NCI-H1105 (cell line): ENCODE data around the gene ADRA2B.
A peak's percentile ranks its signal among the peaks of the same experiment; 100 is the strongest.

Experiments used
- DNase-seq: peaks from one replicate; lab custom pipeline; 2025; lab: John Stamatoyannopoulos, UW

The ADRA2B gene

GRCh38 chr2:96104487-96104861, 11.9 kb downstream of the ADRA2B start:
- DNase-seq, result no peak

GRCh38 chr2:96103761-96104486, 12.4 kb downstream of the ADRA2B start:
- no peak for DNase-seq

GRCh38 chr2:96103187-96103601, 13.2 kb downstream of the ADRA2B start:
- DNase-seq, result no peak

GRCh38 chr2:96102596-96103186, 13.7 kb downstream of the ADRA2B start:
- no peak for DNase-seq

- DNase-seq, result no peak
Measured at GRCh38 chr2:96100893-96101304, 15.5 kb downstream of the ADRA2B start.

- no peak for DNase-seq
Measured at GRCh38 chr2:96099861-96100798, 16.2 kb downstream of the ADRA2B start.

- no peak for DNase-seq
Measured at GRCh38 chr2:96098900-96099590, 17.3 kb downstream of the ADRA2B start.

GRCh38 chr2:96097951-96098823, 18.2 kb downstream of the ADRA2B start:
- no peak for DNase-seq

GRCh38 chr2:96097441-96097840, 18.9 kb downstream of the ADRA2B start:
- no peak for DNase-seq

GRCh38 chr2:96095116-96095636, 21.2 kb downstream of the ADRA2B start:
- DNase-seq, result peak; percentile 43

GRCh38 chr2:96093528-96093927, 22.8 kb downstream of the ADRA2B start:
- no peak for DNase-seq

- no peak for DNase-seq
Measured at GRCh38 chr2:96092951-96093350, 23.4 kb downstream of the ADRA2B start.

GRCh38 chr2:96092573-96092877, 23.8 kb downstream of the ADRA2B start:
- DNase-seq, result no peak

GRCh38 chr2:96091711-96092572, 24.4 kb downstream of the ADRA2B start:
- DNase-seq, result no peak

GRCh38 chr2:96091141-96091710, 25.1 kb downstream of the ADRA2B start:
- DNase-seq, result no peak

GRCh38 chr2:96090196-96090926, 26.0 kb downstream of the ADRA2B start:
- DNase-seq, result no peak

GRCh38 chr2:96089356-96090195, 26.8 kb downstream of the ADRA2B start:
- no peak for DNase-seq
